Activated naive CD4-positive, alpha-beta T cell treated with anti-CD3 and anti-CD28 coated beads, Interleukin-2, amount 50 U/mL, for 72 hours (primary cell): ENCODE measurements around the gene LRRC27. TPM values are rescaled to one million over a fixed set of nuclear protein-coding genes. Genes with fewer than 3 reads are reported as not detected.

Experiments
- ATAC-seq, 2 donors: fragments of 150-1000 bp; cut with Tn5 transposase; 2 replicates each; pipeline ENCODE4 v1.10.0; 2021; ENCODE audit warnings: mild to moderate bottlenecking in 2 of 2, moderate library complexity in 2 of 2
- DNase-seq, 2 donors: peaks; one replicate each; pipeline ENCODE4 v3.0.0; 2021 to 2022; ENCODE audit warnings: low spot score in 2 of 2
- H3K27ac Mint-ChIP-seq, 2 donors: one replicate each; pipeline ENCODE4 v1.8.0; 2022; ENCODE audit warnings: mild to moderate bottlenecking in 2 of 2, mixed read lengths in 2 of 2
- H3K36me3 Mint-ChIP-seq, 2 donors: one replicate each; pipeline ENCODE4 v1.8.0; 2022; ENCODE audit warnings: mixed read lengths in 2 of 2
- H3K9me3 Mint-ChIP-seq, 2 donors: one replicate each; pipeline ENCODE4 v1.8.0; 2022; ENCODE audit warnings: mixed read lengths in 2 of 2
- total RNA-seq, 2 donors: library from RNA; stranded (reverse); gene quantifications; one replicate each; pipeline ENCODE4 v1.2.3, GENCODE V29; 2022

LRRC27 gene
- total RNA-seq, 2 donors from 2014 or later = 4.1 to 7.2 TPM

DNA sequence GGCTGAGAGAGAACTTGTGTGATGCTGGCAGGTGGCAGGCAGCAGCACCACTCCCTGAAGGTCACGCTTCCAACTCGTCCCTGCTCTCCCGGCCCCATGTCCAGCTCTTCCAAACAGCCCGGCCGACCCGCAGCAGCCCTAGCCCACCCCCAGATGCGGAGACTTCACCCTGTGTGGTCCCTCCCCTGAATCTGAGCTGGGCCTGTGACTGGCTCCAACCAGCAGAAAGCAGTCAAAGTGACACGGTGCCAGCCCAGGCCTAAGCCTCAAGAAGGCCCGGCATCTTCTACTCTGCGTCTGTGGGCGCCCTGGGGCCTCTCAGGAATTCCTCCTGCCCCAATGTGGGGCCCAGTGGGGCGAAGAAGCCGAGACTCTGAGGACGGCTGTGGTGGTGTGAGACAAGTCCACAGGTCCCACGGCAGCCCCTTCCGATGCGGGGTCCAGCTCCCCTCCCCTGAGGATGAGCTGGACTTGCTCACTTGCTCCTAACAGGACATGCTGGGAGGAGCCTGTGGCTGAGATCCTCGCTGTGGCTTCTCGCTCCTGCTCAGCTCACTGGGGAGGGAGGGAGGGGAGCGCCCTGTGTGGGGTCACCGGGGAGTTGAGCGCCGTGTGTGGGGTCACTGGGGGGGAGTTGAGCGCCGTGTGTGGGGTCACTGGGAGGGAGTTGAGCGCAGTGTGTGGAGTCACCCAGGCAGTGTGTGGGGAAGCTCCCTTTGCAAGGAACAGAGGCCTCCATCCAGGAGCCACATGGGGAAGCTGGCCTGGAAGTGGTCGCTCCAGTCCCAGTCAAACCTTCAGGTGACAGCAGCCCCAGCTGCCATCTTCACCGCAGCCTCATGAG, 33.7 kb upstream of the LRRC27 start:
- no peaks in the 10 kb centered on the region for H3K9me3 Mint-ChIP-seq
- DNase-seq (no peak), ATAC-seq (no peak)
- H3K36me3 Mint-ChIP-seq = no peaks in the 10 kb centered on the region
- H3K27ac Mint-ChIP-seq = no peak overlapping the region

DNA sequence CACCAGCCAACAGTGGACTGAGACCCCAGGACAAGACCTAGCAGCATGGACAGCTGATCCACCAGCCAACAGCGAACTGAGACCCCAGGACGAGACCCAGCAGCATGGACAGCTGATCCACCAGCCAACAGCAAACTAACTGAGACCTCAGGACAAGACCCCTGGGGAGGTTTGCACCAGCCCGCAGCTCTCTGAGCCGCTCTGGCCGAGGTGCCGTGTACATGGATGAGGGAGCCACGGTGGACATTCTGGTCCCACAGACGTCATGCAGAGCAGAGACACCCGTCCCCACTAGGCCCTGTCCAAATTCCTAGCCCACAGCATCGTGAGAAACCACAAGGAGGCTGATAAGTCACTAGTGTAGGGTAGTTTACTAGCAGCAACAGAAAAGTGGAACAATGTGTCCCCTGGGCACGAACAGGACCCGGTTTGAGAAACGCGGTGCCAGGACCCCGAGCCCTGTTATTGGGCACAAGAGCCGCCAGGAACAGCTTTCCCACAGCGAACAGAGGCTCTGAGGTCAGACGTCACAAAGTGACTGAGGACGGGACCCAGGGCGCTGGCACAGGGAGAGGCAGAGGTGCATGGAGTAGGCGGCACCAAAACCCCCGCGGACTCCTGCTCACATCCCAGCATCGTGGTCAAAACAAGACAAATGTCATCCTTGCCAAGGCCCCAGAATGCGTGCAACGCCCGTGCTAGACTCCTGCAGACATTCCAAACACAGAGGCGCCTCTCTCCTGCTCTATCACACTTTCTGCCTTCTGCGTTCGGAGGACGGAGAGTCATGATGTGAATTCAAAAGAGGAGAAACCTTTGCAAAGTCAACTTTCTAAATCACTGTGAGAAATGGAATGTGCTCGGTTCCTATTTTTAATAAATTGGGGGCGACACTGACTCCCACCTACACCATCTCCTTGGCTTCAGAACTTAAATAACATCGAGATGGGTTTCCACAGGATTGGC, 32.3 kb upstream of the LRRC27 start:
- no peak overlapping the region for H3K27ac Mint-ChIP-seq
- no peaks in the 10 kb centered on the region for H3K36me3 Mint-ChIP-seq
- H3K9me3 Mint-ChIP-seq = no peaks in the 10 kb centered on the region
- no peak for DNase-seq
- no peak for ATAC-seq

DNA sequence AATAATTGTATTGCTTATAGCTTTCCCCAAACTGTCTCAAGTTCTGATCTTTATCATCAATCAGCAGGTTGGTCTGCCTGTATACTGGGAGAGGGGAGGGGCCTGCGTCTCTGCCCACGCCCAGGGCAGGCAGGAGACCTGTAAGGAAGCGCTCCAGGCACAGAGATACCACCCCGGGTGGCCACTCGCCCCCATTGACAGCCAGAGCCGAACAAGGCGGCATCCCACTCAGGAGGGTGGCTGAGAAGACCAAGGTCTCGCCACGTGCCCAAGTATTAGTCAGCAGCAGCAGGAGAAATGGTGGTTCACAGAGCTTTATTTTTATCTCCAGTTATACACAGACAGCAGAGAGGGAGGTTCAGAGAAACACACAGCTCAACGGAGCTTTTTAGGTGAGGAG, 31.4 kb upstream of the LRRC27 start:
- DNase-seq (no peak), ATAC-seq (no peak)
- peak overlapping the region in 1 of 2 donors; percentile 44 for H3K27ac Mint-ChIP-seq
- no peaks in the 10 kb centered on the region for H3K36me3 Mint-ChIP-seq
- no peaks in the 10 kb centered on the region for H3K9me3 Mint-ChIP-seq

DNA sequence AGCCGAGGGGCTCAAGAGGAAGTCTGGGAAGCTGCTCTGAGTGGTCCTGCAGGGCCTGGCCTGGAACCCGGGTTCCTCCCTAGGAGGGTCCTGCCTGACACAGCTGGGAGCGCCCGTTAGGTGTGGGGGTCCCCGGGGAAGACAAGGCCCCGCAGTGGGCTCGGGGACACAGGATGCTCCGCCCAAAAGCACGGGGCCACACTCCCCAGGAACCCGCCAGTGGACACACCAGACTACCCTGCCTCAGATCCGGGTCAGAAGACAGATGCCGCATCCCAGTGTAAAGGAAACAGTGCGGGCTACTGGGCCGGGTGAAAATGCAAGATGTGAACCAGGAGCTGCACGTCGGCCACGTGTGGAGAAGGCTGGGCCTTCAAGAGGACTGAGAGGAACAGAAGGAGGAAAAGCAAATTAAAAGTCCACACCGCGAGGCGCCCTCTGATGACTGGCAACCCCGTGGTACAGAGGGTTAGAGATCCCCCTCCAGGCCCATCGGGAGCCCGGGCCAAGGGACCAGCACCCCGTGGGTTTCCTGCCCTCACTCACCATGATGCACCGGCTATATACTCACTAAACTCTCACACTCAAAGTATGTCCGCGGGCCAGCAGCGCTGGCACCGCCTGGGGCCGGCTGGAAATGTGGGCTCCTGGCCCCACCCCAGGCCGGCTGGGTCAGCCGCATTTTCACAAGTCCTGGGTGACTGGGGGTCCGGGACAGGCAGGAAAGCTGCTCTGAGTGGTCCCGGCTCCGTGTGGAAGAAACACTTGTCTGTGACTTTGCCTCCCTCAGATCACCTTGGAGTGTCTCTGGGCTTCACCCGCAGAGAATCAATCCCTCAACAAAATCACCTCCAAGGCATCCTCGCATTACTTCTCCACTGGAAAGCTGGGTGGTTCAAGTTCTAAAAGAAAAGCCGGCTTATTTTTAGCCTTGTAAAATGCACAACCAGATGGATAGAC, 30.3 kb upstream of the LRRC27 start:
- H3K36me3 Mint-ChIP-seq = no peaks in the 10 kb centered on the region
- no peak for ATAC-seq

DNA sequence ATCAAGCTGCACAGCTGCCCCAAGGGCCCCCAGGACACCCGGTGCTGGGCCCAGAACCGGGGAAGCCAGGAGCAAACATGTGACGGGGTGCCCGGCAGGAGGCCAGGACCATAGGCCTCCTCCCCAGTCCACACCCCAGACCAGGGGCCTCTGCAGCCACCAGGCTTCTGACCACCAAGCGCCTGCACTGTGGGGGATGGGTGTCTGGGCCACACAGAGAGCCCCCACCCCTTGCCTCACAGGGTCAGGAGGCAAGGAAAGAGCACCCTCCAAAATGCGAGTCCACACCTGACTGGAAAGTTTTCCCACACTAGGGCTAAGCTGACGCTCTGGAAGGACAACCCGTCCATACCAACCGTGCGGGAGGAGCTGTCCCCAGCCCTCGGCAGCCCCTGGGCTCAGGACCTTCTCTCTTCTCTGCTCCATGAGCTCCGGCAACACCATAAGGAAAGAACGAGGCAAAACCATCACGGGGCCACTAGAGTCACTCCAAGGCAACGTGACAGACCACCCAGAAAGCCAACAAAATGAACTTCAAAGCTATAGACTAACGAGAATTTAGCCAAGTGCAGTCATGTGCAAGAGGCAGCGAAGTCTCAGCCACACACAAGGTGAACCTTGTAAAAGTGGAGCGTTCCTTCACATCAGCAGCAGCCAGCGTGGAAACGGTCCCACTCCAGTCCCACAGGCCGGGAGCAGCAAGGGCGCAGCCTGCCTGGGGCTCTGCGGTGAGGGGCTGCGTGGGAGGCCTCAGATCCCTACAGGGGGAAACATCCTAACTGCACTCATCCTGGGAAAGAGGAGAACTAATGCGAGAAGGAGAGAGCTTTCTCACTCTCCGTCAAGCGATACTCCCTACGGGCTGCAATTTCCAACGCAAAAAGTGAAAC, 29.3 kb upstream of the LRRC27 start:
- H3K27ac Mint-ChIP-seq = no peak overlapping the region
- H3K36me3 Mint-ChIP-seq = peaks cover 0 to 5% of the 10 kb centered on the region in 2 donors
- DNase-seq = no peak
- H3K9me3 Mint-ChIP-seq = no peaks in the 10 kb centered on the region
- no peak for ATAC-seq

More for the DNA sequence above, 30.3 kb upstream of the LRRC27 start:
- no peak for DNase-seq
- no peaks in the 10 kb centered on the region for H3K9me3 Mint-ChIP-seq
- H3K27ac Mint-ChIP-seq = no peak overlapping the region

- Mint-ChIP-seq H3K36me3 (peaks cover 0 to 5% of the 10 kb centered on the region in 2 donors), H3K27ac (no peak overlapping the region), H3K9me3 (no peaks in the 10 kb centered on the region)
- ATAC-seq = no peak
- no peak for DNase-seq
These were observed 28.5 kb upstream of the LRRC27 start for GRCh38 chr10:132303361-132304115.

GRCh38 chr10:132304756-132305509, 27.1 kb upstream of the LRRC27 start:
- H3K36me3 Mint-ChIP-seq = peaks cover 0 to 5% of the 10 kb centered on the region in 2 donors
- H3K27ac Mint-ChIP-seq = no peak overlapping the region
- H3K9me3 Mint-ChIP-seq = no peaks in the 10 kb centered on the region
- DNase-seq (no peak), ATAC-seq (no peak)

DNA sequence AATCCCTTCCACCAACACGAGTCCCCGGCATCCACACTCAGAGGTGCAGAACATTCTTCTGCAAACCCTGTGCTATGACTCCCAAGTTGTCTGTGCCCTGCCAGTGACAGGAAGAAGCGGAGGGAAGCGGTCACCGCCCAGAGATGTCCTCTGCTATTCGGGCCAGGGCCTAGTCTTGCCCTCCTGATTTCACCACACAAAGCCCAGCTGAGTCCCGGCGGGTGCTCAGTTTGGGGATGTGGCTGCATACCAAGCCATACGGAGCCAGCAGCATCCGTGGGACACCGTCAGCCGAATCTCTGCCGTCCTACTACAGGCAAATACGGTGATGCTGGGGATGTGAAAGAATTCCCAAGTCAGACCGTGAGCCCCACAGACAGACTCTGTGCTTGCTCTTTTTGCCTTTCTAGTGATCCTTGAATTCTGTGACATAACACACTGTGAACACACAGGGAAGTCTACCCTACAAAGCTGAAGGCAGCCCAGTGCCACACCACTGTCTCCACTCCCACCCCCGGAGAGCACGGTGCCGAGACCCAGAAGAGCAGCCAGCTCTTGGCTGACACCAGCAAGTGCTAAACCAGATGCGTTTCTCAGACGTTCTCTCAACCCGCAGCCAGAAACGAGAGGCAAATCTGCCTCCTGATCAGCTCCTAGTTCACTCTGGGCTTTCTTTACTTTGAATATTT, 26.2 kb upstream of the LRRC27 start:
- H3K9me3 Mint-ChIP-seq = no peaks in the 10 kb centered on the region
- H3K36me3 Mint-ChIP-seq = peaks cover 0 to 5% of the 10 kb centered on the region in 2 donors
- no peak overlapping the region for H3K27ac Mint-ChIP-seq
- no peak for ATAC-seq
- no peak for DNase-seq

- no peak for ATAC-seq
- H3K27ac Mint-ChIP-seq = no peak overlapping the region
- no peaks in the 10 kb centered on the region for H3K9me3 Mint-ChIP-seq
- DNase-seq = no peak
- peaks cover 0 to 5% of the 10 kb centered on the region in 2 donors for H3K36me3 Mint-ChIP-seq
These were observed 25.7 kb upstream of the LRRC27 start for GRCh38 chr10:132306343-132306685.

DNA sequence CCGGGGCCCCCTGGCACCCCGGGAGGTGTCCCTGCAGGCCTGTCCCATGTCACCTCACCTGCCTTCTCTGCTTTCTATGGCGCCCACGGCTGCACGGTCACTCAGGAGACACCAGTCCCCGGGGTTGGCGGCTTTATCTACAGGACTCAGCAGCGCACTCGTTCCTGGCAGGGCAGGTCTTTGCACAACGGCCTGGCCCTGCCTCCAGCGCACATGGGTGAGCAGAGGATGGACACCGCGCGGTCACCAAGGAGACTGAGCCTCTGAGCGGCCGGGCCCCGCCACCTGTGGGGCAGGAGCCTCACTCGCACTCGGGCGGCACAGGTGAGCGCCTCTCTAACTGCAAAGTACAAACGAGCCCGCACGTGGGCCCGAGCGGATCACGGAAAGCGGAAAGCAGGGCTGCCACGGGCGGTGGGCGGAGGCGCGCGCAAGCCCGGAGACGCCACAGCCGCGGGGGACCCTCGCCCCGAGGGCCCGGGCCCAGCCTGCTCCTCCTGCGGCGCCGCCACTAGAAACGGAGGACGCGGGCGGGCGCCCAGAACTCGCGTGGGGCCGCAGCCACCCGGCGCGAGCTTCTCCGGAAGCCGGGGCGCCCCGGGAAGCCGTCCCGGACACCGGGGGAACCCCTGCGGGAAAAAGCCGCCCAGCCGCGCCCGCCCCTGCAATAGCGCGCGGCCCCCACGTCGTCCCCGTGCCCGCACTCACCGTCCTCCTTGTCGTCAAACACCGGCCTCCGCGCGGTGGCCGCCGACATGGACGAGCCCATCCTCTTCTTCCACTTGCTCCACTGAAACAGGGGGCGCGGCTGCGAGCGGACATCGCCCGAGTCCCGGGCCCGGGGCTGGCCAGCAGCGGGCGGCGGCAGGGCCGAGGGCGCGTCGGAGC, 24.9 kb upstream of the LRRC27 start:
- ATAC-seq = peak; percentile 15 to 16
- DNase-seq = peak in 1 of 2 donors; percentile 35
- Mint-ChIP-seq H3K9me3 (no peaks in the 10 kb centered on the region), H3K36me3 (peaks cover 0 to 5% of the 10 kb centered on the region in 2 donors), H3K27ac (peak overlapping the region; percentile 49 to 55)

- ATAC-seq (peak; percentile 86 to 90), DNase-seq (peak; percentile 82 to 90)
- peaks cover 0 to 5% of the 10 kb centered on the region in 2 donors for H3K36me3 Mint-ChIP-seq
- peak within 1 kb of the TSS; percentile 49 to 55 for H3K27ac Mint-ChIP-seq
- H3K9me3 Mint-ChIP-seq = no peaks in the 10 kb centered on the region
These were observed 24.0 kb upstream of the LRRC27 start, which contains the start of gene STK32C for GRCh38 chr10:132307823-132308586. Gene STK32C, minus strand, starts transcription at chr10:132307950. Its CDS starts 117 bp downstream, at chr10:132307833.
